HG03103 (cell line): ENCODE results near the gene CREBL2.
"Not testable (repeated sequence)": the region's sequence is repeated elsewhere in the genome, so short reads cannot be mapped to it uniquely, and the experiment has no call there.

ENCODE experiments used
- ATAC-seq: cut with Tn5 transposase; IDR thresholded peaks from one replicate; pipeline ENCODE4 v1.9.1; 2021; ENCODE audit warnings: low read depth; ENCODE audit not compliant: unreplicated experiment

The CREBL2 gene

GRCh38 chr12:12628013-12628412 is 16.3 kb downstream of the CREBL2 start:
- ATAC-seq: no peak

GRCh38 chr12:12630850-12631249 is 19.2 kb downstream of the CREBL2 start:
- ATAC-seq: no peak

GRCh38 chr12:12635651-12636050 is 24.0 kb downstream of the CREBL2 start:
- ATAC-seq: no peak

- peak; percentile 58 for ATAC-seq
These were observed 25.0 kb downstream of the CREBL2 start for GRCh38 chr12:12636641-12637040.

GRCh38 chr12:12639995-12640394 is 28.3 kb downstream of the CREBL2 start:
- not testable (repeated sequence) for ATAC-seq

- no peak for ATAC-seq
These were observed 30.0 kb downstream of the CREBL2 start for GRCh38 chr12:12641650-12642049.

GRCh38 chr12:12642916-12643315 is 31.2 kb downstream of the CREBL2 start:
- ATAC-seq: no peak

GRCh38 chr12:12645485-12645884 is 33.8 kb downstream of the CREBL2 start:
- no peak for ATAC-seq

- ATAC-seq: peak; percentile 74
These were observed 34.3 kb downstream of the CREBL2 start for GRCh38 chr12:12645968-12646367.

GRCh38 chr12:12646483-12647072 is 34.9 kb downstream of the CREBL2 start:
- ATAC-seq: no peak

- ATAC-seq: no peak
These were observed 36.6 kb downstream of the CREBL2 start for GRCh38 chr12:12648284-12648683.

- no peak for ATAC-seq
These were observed 37.4 kb downstream of the CREBL2 start for GRCh38 chr12:12648951-12649650.

- no peak for ATAC-seq
These were observed 40.1 kb downstream of the CREBL2 start for GRCh38 chr12:12651752-12652151.

- not testable (repeated sequence) for ATAC-seq
These were observed 41.0 kb downstream of the CREBL2 start for GRCh38 chr12:12652704-12653103.

GRCh38 chr12:12653922-12654321 is 42.2 kb downstream of the CREBL2 start:
- ATAC-seq: no peak

GRCh38 chr12:12654691-12655460 is 43.2 kb downstream of the CREBL2 start:
- ATAC-seq: no peak

GRCh38 chr12:12660201-12660600 is 48.5 kb downstream of the CREBL2 start:
- no peak for ATAC-seq

GRCh38 chr12:12661086-12661856 is 49.6 kb downstream of the CREBL2 start:
- ATAC-seq: no peak

GRCh38 chr12:12663644-12664294 is 52.1 kb downstream of the CREBL2 start:
- ATAC-seq: no peak

- ATAC-seq: no peak
These were observed 53.5 kb downstream of the CREBL2 start for GRCh38 chr12:12665194-12665593.
